Brain pericyte (primary cell): ENCODE measurements around the gene ANKRD11.
"Not testable (repeated sequence)": the region's sequence is repeated elsewhere in the genome, so short reads cannot be mapped to it uniquely, and the experiment has no call there.

Source experiments
- DNase-seq: peaks from one replicate; pipeline ENCODE4 v3.0.0-alpha.2; 2012; ENCODE audit warnings: low read depth, low spot score

The ANKRD11 gene

GRCh38 chr16:89269805-89270665 lies 220.3 kb downstream of the ANKRD11 start:
- no peak for DNase-seq

- no peak for DNase-seq
These were observed 221.2 kb downstream of the ANKRD11 start for GRCh38 chr16:89268987-89269735.

GRCh38 chr16:89268585-89268984 lies 221.8 kb downstream of the ANKRD11 start:
- DNase-seq: no peak

- DNase-seq: not testable (repeated sequence)
These were observed 222.6 kb downstream of the ANKRD11 start for GRCh38 chr16:89267746-89268145.

- no peak for DNase-seq
These were observed 223.7 kb downstream of the ANKRD11 start for GRCh38 chr16:89266521-89267134.

GRCh38 chr16:89265647-89266046 lies 224.7 kb downstream of the ANKRD11 start:
- no peak for DNase-seq

GRCh38 chr16:89264800-89265550 lies 225.4 kb downstream of the ANKRD11 start:
- DNase-seq: no peak

GRCh38 chr16:89261691-89262563 lies 228.4 kb downstream of the ANKRD11 start:
- DNase-seq: no peak

- DNase-seq: not testable (repeated sequence)
These were observed 230.5 kb downstream of the ANKRD11 start for GRCh38 chr16:89259901-89260300.

GRCh38 chr16:89257757-89258465 lies 232.4 kb downstream of the ANKRD11 start:
- DNase-seq: no peak

GRCh38 chr16:89257281-89257731 lies 233.1 kb downstream of the ANKRD11 start:
- no peak for DNase-seq

- DNase-seq: no peak
These were observed 233.6 kb downstream of the ANKRD11 start for GRCh38 chr16:89256651-89257254.

GRCh38 chr16:89253548-89254287 lies 236.6 kb downstream of the ANKRD11 start:
- no peak for DNase-seq

- DNase-seq: no peak
These were observed 242.0 kb downstream of the ANKRD11 start for GRCh38 chr16:89248196-89248982.

- DNase-seq: not testable (repeated sequence)
These were observed 242.7 kb downstream of the ANKRD11 start for GRCh38 chr16:89247734-89248075.

GRCh38 chr16:89246903-89247733 lies 243.2 kb downstream of the ANKRD11 start:
- no peak for DNase-seq

GRCh38 chr16:89246383-89246902 lies 243.9 kb downstream of the ANKRD11 start:
- no peak for DNase-seq
